HFFc6 (cell line): Measurements from ENCODE around the gene MIP. TPM values are rescaled to one million over a fixed set of nuclear protein-coding genes. Genes with fewer than 3 reads are reported as not detected.
"Not testable (repeated sequence)": the region's sequence is repeated elsewhere in the genome, so short reads cannot be mapped to it uniquely, and the experiment has no call there.

Source experiments
- DNase-seq: peaks from one replicate; pipeline ENCODE4 v3.0.0-alpha.2; 2018
- H3K27ac Mint-ChIP-seq: 2 replicates; pipeline ENCODE4 v1.8.0; 2020; ENCODE audit warnings: mild to moderate bottlenecking, mixed read lengths
- H3K27me3 Mint-ChIP-seq: 2 replicates; pipeline ENCODE4 v1.8.0; 2021; ENCODE audit warnings: mild to moderate bottlenecking, moderate library complexity, mixed read lengths; ENCODE audit not compliant: insufficient read depth
- H3K36me3 Mint-ChIP-seq: 2 replicates; pipeline ENCODE4 v1.8.0; 2021; ENCODE audit warnings: low read depth, mixed read lengths
- H3K4me1 Mint-ChIP-seq: 2 replicates; pipeline ENCODE4 v1.8.0; 2020; ENCODE audit warnings: low read depth, mixed read lengths
- H3K4me3 Mint-ChIP-seq: 2 replicates; pipeline ENCODE4 v1.8.0; 2020; ENCODE audit warnings: mild to moderate bottlenecking, moderate library complexity, mixed read lengths
- H3K9me3 Mint-ChIP-seq: 2 replicates; pipeline ENCODE4 v1.8.0; 2020; ENCODE audit warnings: mild to moderate bottlenecking, mixed read lengths
- CTCF ChIP-seq: fragments of 200-600 bp; sonication (generic); IDR thresholded peaks from 2 replicates; pipeline ENCODE4 v1.5.0; 2021; ENCODE audit warnings: antibody characterized with exemption, mild to moderate bottlenecking
- long read RNA-seq: library from polyadenylated mRNA; unstranded; transcript quantifications from one replicate; pipeline ENCODE4 v2.0.0, GENCODE V29; 2019
- total RNA-seq, 6 experiments: library from RNA; stranded (reverse); fragmentation: NEBNext Ultra II Directional; extraction: Animal tissue kit (Norgen Biotek cat#: 25700); gene quantifications; 2 replicates in 1 of 6; 3 replicates in 5 of 6; pipeline ENCODE4 v1.2.3, GENCODE V29; 2021

The MIP gene
- total RNA-seq = under 1 TPM in 1 of 6 experiments, not detected in 5; 0.28 TPM
- long read RNA-seq = 0 reads

DNA sequence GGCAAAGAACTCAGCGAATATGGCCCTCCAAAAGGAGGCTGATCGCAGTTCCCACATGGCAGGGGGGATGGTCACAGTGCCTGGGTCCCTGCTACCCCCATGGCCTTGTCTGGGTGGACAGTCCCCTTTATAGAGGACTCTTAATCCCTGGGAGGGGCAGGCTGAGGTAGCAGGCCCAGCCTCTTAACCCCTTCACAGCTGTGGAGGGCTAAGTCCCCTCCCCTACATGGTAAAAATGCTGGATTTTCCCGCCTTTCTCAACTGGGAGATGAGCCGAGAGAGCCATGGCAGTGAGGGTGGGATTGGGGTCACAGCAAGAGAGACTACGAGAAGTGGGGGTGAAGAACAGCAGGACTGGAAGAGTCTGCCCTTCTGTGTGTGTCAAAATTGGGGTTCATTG, at the start of gene MIP:
MIP (minus strand) TSS at position 101 of the 400 bp plus-strand sequence; CDS start at position 57, 44 bp downstream.
- no peak within 1 kb of the TSS for H3K4me3 Mint-ChIP-seq
- H3K36me3 Mint-ChIP-seq = no peaks in the 10 kb centered on the region
- H3K9me3 Mint-ChIP-seq = no peaks in the 10 kb centered on the region
- TF ChIP-seq CTCF = no peak
- peaks cover 19% of the 10 kb centered on the region for H3K27me3 Mint-ChIP-seq
- H3K27ac Mint-ChIP-seq = no peak within 1 kb of the TSS
- DNase-seq = no peak
- peaks cover 7% of the 10 kb centered on the region for H3K4me1 Mint-ChIP-seq

DNA sequence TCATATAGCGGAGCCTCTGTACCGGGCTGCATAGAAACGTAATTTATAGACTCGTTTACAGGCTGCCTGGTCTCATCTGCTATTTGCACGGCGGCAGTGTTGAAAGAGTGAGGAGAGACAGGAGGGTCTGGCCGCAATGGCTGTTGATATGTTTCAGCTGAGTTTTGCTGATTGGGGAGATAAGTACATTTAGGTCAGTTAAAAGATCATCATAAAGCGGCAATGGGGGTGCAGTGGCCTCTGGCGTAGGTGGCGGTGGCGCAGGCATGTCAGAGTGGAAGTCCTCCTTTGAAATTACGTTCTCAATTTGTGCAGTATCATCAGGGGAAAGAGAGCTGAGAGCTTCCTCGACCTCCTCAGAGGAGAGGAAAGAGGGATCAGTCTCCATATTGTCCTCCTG, 45.4 kb upstream of the MIP start:
- H3K4me3 Mint-ChIP-seq, H3K36me3 Mint-ChIP-seq, H3K4me1 Mint-ChIP-seq, H3K27me3 Mint-ChIP-seq, H3K27ac Mint-ChIP-seq, DNase-seq, H3K9me3 Mint-ChIP-seq: not testable (repeated sequence)

- not testable (repeated sequence) for H3K9me3 Mint-ChIP-seq, H3K27ac Mint-ChIP-seq, H3K4me3 Mint-ChIP-seq, H3K27me3 Mint-ChIP-seq, H3K36me3 Mint-ChIP-seq, H3K4me1 Mint-ChIP-seq, DNase-seq
Observed at GRCh38 chr12:56499452-56499851, 45.0 kb upstream of the MIP start.

- not testable (repeated sequence) for H3K27me3 Mint-ChIP-seq, H3K27ac Mint-ChIP-seq, H3K4me1 Mint-ChIP-seq, H3K4me3 Mint-ChIP-seq, DNase-seq, H3K9me3 Mint-ChIP-seq, H3K36me3 Mint-ChIP-seq
Observed at GRCh38 chr12:56498126-56498902, 43.9 kb upstream of the MIP start.

DNA sequence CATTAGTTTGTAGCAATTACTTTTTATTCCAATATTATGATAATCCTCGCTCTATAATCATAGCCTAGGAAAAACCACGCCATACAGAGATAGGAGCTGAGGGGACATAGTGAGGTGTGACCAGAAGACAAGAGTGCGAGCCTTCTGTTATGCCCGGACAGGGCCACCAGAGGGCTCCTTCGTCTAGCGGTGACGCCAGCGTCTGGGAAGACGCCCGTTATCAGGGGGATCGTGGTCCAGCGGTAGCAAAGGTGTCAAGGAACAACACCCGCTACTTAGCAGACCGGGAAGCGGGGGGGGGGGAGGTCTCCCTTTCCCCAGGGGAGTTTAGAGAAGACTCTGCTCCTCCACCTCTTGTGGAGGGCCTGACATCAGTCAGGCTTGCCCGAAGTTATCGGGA, 42.2 kb upstream of the MIP start:
- not testable (repeated sequence) for H3K27ac Mint-ChIP-seq, H3K9me3 Mint-ChIP-seq, H3K4me1 Mint-ChIP-seq, H3K36me3 Mint-ChIP-seq
- TF ChIP-seq CTCF = peak; percentile 56
- H3K27me3 Mint-ChIP-seq = peaks cover 12% of the 10 kb centered on the region
- H3K4me3 Mint-ChIP-seq = peak overlapping the region; percentile 58
- DNase-seq = peak; percentile 10

DNA sequence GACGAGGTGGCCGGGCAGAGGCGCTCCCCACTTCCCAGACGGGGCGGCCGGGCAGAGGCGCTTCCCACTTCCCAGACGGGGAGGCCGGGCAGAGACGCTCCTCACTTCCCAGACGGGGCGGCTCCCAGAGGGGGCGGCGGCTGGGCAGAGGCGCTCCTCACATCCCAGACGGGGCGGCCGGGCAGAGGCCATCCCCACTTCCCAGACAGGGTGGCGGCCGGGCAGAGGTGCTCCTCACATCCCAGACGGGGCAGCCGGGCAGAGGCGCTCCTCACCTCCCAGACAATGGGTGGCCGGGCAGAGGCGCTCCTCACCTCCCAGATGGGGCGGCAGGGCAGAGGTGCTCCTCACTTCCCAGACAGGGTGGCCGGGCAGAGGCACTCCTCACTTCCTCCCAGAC, 40.0 kb upstream of the MIP start:
- H3K9me3 Mint-ChIP-seq, H3K36me3 Mint-ChIP-seq, H3K4me3 Mint-ChIP-seq, DNase-seq, H3K4me1 Mint-ChIP-seq, H3K27ac Mint-ChIP-seq: not testable (repeated sequence)
- peaks cover 21% of the 10 kb centered on the region for H3K27me3 Mint-ChIP-seq

DNA sequence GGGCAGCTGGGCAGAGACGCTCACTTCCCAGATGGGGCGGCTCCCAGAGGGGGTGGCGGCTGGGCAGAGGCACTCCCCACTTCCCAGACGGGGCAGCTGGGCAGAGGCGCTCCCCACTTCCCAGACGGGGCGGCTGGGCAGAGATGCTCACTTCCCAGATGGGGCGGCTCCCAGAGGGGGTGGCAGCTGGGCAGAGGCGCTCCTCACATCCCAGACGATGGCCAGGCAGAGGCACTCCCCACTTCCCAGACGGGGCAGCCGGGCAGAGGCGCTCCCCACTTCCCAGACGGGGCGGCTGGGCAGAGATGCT, 39.6 kb upstream of the MIP start:
- H3K36me3 Mint-ChIP-seq, H3K9me3 Mint-ChIP-seq, H3K4me3 Mint-ChIP-seq, DNase-seq, H3K4me1 Mint-ChIP-seq, H3K27ac Mint-ChIP-seq: not testable (repeated sequence)
- H3K27me3 Mint-ChIP-seq = peaks cover 24% of the 10 kb centered on the region

DNA sequence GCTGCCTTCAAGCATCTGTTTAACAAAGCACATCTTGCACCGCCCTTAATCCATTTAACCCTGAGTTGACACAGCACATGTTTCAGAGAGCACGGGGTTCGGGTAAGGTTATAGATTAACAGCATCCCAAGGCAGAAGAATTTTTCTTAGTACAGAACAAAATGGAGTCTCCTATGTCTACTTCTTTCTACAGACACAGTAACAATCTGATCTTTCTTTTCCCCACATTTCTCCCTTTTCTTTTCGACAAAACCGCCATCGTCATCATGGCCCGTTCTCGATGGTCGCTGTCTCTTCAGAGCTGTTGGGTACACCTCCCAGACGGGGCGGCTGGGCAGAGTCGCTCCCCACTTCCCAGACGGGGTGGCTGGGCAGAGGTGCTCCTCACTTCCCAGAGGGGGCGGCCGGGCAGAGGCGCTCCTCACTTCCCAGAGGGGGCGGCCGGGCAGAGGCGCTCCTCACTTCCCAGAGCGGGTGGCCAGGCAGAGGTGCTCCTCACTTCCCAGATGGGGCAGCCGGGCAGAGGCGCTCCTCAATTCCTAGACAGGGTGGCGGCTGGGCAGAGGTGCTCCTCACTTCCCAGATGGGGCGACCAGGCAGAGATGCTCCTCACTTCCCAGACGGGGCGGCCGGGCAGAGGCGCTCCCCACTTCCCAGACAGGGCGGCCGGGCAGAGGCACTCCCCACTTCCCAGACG, 39.1 kb upstream of the MIP start:
- not testable (repeated sequence) for H3K9me3 Mint-ChIP-seq, H3K4me3 Mint-ChIP-seq
- peaks cover 29% of the 10 kb centered on the region for H3K27me3 Mint-ChIP-seq

More for the DNA sequence above, 39.1 kb upstream of the MIP start:
- not testable (repeated sequence) for DNase-seq, H3K36me3 Mint-ChIP-seq, H3K4me1 Mint-ChIP-seq, H3K27ac Mint-ChIP-seq
